ENCODE data around the gene E2F4. TPM values are rescaled to one million over a fixed set of nuclear protein-coding genes. Genes with fewer than 3 reads are reported as not detected.
A peak's percentile ranks its signal among the peaks of the same experiment; 100 is the strongest.

Gene E2F4
- polyA plus RNA-seq, 2 of the 4 experiments (the other 2 are of a cell fraction): 65.1 to 66.6 TPM

- TF ChIP-seq ATOH8 (CRISPR knock-in tag; IDR thresholded peaks at IDR 0.05; ENCODE audit: low read depth) (no peak), RAD21 (conservative IDR thresholded peaks at IDR 0.05 in 1 of 2, IDR thresholded peaks at IDR 0.05 in 1 of 2) (no peak), EHMT2 (IDR thresholded peaks at IDR 0.05; ENCODE audit: low read depth) (no peak), FOSL2 (IDR thresholded peaks at IDR 0.05) (no peak), FOSL2 (CRISPR knock-in tag; IDR thresholded peaks at IDR 0.05) (no peak)
Measured at GRCh38 chr16:67145746-67146145, 46.2 kb upstream of the E2F4 start (continued).

GRCh38 chr16:67146523-67147357 is 45.2 kb upstream of the E2F4 start:
- 87% methylated on average over 7 of the region's 7 CpGs for WGBS (ENCODE audit: missing lambda C conversion rate)
- Histone ChIP-seq H3K4me2 (no peak overlapping the region), H3K27ac (no peak overlapping the region), H3K9me3 (no peaks in the 10 kb centered on the region), H3K4me1 (peaks cover 6% of the 10 kb centered on the region; the same call in 2 of the 3 replicates), H3K4me3 (no peak overlapping the region)
- CTCF ChIA-PET: interaction anchor here (0.8 to 15.6 kb wide), 5 partner anchors 7 to 129 kb away, joined by 3 to 193 read pairs (median 3); partner anchors contain the start of genes B3GNT9, FBXL8 and TRADD
- POLR2A ChIA-PET: no interaction called here
- FAIRE-seq: no peak
- DNase-seq (ENCODE audit: low read depth in 1 of 2, low spot score in 1 of 2): no peak
- TF ChIP-seq RAD21 (conservative IDR thresholded peaks at IDR 0.05 in 1 of 2, IDR thresholded peaks at IDR 0.05 in 1 of 2) (0 out of 5 replicates have a peak, but pooled peaks of 1 of the 2 experiments have one; percentile 21), JUNB (IDR thresholded peaks at IDR 0.05) (no peak)
- no peak for ATAC-seq

GRCh38 chr16:67147437-67148140 is 44.4 kb upstream of the E2F4 start:
- no peak for ATAC-seq
- 98% methylated on average over 4 of the region's 4 CpGs for WGBS (ENCODE audit: missing lambda C conversion rate)
- H3K4me2 ChIP-seq: no peak overlapping the region
- no peak for TF ChIP-seq SREBF2 (IDR thresholded peaks at IDR 0.05)
- TF ChIP-seq HOXB13 (CRISPR knock-in tag; IDR thresholded peaks at IDR 0.05; ENCODE audit: low read depth): no peak
- TF ChIP-seq HDAC2 (IDR thresholded peaks at IDR 0.05): no peak
- no peak for TF ChIP-seq RFX5 (IDR thresholded peaks at IDR 0.05)
- TF ChIP-seq HMGXB4 (CRISPR knock-in tag; IDR thresholded peaks at IDR 0.05; ENCODE audit: borderline replicate concordance): no peak
- H3K27ac ChIP-seq: no peak overlapping the region
- ChIA-PET POLR2A (no interaction called here), CTCF (interaction anchor here (0.8 to 15.6 kb wide), 5 partner anchors 7 to 130 kb away, joined by 3 to 193 read pairs (median 3); partner anchors contain the start of genes B3GNT9, FBXL8 and TRADD)
- DNase-seq (ENCODE audit: low read depth in 1 of 2, low spot score in 1 of 2): no peak
- no peak overlapping the region for H3K4me3 ChIP-seq
- no peaks in the 10 kb centered on the region for H3K9me3 ChIP-seq
- peaks cover 6% of the 10 kb centered on the region; the same call in 2 of the 3 replicates for H3K4me1 ChIP-seq
- no peak for FAIRE-seq

GRCh38 chr16:67148221-67148620 is 43.7 kb upstream of the E2F4 start:
- WGBS (ENCODE audit: missing lambda C conversion rate): 92% methylated on average over 2 of the region's 2 CpGs

More at GRCh38 chr16:67148221-67148620, 43.7 kb upstream of the E2F4 start:
- ChIA-PET POLR2A (no interaction called here), CTCF (interaction anchor here (1.3 to 16.0 kb wide), 3 partner anchors 20 to 194 kb away, joined by 4 to 314 read pairs (median 5); partner anchors contain the start of genes CES3, FBXL8, HSF4 and NOL3)
- no peaks in the 10 kb centered on the region for H3K9me3 ChIP-seq
- H3K4me2 ChIP-seq: no peak overlapping the region
- H3K27ac ChIP-seq: no peak overlapping the region
- FAIRE-seq: no peak
- TF ChIP-seq CEBPB (IDR thresholded peaks at IDR 0.05) (no peak), JUNB (IDR thresholded peaks at IDR 0.05) (no peak)
- peaks cover 6% of the 10 kb centered on the region; the same call in 2 of the 3 replicates for H3K4me1 ChIP-seq
- no peak for DNase-seq (ENCODE audit: low read depth in 1 of 2, low spot score in 1 of 2)
- no peak overlapping the region for H3K4me3 ChIP-seq
- ATAC-seq: no peak
